Tibial nerve (tissue), 3 donors: ENCODE measurements around the gene LFNG.

Experiments
- POLR2A ChIP-seq, 2 donors: fragments of 450-650 bp; IDR thresholded peaks; one replicate each; pipeline ENCODE4 v1.6.1; 2017; ENCODE audit warnings: antibody characterized with exemption in 2 of 2, mild to moderate bottlenecking in 2 of 2, moderate library complexity in 2 of 2
- TF ChIP-seq, protein P1 (sequence below), 5 experiments: fragments of 200-600 bp in 3 of 5; fragments of 450-650 bp in 2 of 5; sonication (generic) in 3 of 5; IDR thresholded peaks; one replicate each; pipeline ENCODE4 v1.5.1; 2016 to 2019; ENCODE audit warnings: antibody characterized with exemption in 5 of 5, mild to moderate bottlenecking in 3 of 5, moderate library complexity in 2 of 5

DNA sequence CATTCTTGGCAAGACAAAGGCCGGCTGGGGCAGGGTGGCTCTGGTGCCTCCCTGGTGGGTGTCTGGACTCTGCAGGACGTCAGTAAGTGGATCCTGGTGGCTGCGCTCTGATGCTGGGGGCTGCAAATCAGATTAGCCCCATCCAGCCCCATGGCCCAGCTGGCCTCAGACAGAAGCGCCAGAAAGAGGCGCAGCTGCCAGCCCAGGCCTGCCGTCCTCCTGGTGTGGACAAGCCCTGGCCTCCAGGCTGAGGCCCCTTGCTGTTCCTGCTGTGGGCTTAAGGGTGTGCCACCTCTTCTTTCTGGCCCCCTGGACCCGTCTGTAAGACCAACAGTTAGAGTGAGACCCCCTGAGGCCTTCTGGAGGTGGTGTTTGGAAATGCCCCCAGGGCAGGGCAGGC is 5.9 kb upstream of the LFNG start:
- TF ChIP-seq, protein P1, sequence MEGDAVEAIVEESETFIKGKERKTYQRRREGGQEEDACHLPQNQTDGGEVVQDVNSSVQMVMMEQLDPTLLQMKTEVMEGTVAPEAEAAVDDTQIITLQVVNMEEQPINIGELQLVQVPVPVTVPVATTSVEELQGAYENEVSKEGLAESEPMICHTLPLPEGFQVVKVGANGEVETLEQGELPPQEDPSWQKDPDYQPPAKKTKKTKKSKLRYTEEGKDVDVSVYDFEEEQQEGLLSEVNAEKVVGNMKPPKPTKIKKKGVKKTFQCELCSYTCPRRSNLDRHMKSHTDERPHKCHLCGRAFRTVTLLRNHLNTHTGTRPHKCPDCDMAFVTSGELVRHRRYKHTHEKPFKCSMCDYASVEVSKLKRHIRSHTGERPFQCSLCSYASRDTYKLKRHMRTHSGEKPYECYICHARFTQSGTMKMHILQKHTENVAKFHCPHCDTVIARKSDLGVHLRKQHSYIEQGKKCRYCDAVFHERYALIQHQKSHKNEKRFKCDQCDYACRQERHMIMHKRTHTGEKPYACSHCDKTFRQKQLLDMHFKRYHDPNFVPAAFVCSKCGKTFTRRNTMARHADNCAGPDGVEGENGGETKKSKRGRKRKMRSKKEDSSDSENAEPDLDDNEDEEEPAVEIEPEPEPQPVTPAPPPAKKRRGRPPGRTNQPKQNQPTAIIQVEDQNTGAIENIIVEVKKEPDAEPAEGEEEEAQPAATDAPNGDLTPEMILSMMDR (IDR thresholded peaks at IDR 0.05): no peak
- TF ChIP-seq POLR2A (IDR thresholded peaks at IDR 0.05): no peak
